Psoas muscle (tissue), 8 donors: ENCODE data around the gene SETD1A. TPM values are rescaled to one million over a fixed set of nuclear protein-coding genes. Genes with fewer than 3 reads are reported as not detected.

Experiments
- ATAC-seq, 4 donors: fragments of 200-7000 bp; cut with Tn5 transposase; one replicate each; pipeline ENCODE4 v1.9.1; 2020; ENCODE audit warnings: moderate library complexity in 3 of 4, mild to moderate bottlenecking in 2 of 4
- DNase-seq, 2 donors: peaks; one replicate each; pipeline ENCODE4 v3.0.0-alpha.2; 2020
- H3K27ac ChIP-seq: fragments of 200-600 bp; one replicate; pipeline ENCODE4 v1.8.0; 2022
- H3K27me3 ChIP-seq, 3 donors: fragments of 200-600 bp in 1 of 3; one replicate each; pipeline versions ENCODE4 v1.6.1 to v1.8.0; 2013 to 2022; ENCODE audit warnings: low read length in 2 of 3, mild to moderate bottlenecking in 2 of 3, moderate library complexity in 1 of 3; ENCODE audit not compliant: insufficient read depth in 3 of 3
- H3K36me3 ChIP-seq, 2 donors: fragments of 200-600 bp in 1 of 2; one replicate each; pipeline versions ENCODE4 v1.6.1 to v1.8.0; 2013 to 2022; ENCODE audit warnings: low read depth in 1 of 2, mild to moderate bottlenecking in 1 of 2, moderate library complexity in 1 of 2; ENCODE audit not compliant: insufficient read depth in 1 of 2
- H3K4me1 ChIP-seq: fragments of 200-600 bp; one replicate; pipeline ENCODE4 v1.8.0; 2022
- H3K4me3 ChIP-seq: fragments of 200-600 bp; one replicate; pipeline ENCODE4 v1.8.0; 2022; ENCODE audit warnings: mild to moderate bottlenecking
- H3K9me3 ChIP-seq: fragments of 200-600 bp; one replicate; pipeline ENCODE4 v1.8.0; 2022
- WGBS, 3 donors: extraction: QIAGEN DNeasy Blood & Tissue Kit; methylation state at CpG; one replicate each; pipeline versions ENCODE4 v1.1.6 to v1.1.7; 2013; 5-methylcytosine and 5-hydroxymethylcytosine counted together
- intact Hi-C, 2 donors: fragments of 100-400 bp; cut with DNase I; formaldehyde crosslinking; loops; one replicate each; pipeline versions ENCODE4 v1.11.0 to v1.14.2; 2022
- polyA plus RNA-seq, 3 donors: library from polyadenylated mRNA; stranded (reverse); fragments of 200-250 nt; gene quantifications; one replicate each; pipeline ENCODE4 v1.2.3, GENCODE V29; 2013
- total RNA-seq, 4 donors: library from RNA; stranded (reverse); fragmentation: NEBNext Ultra II Directional in 2 of 4; extraction: Animal tissue kit (Norgen Biotek cat#: 25700) in 2 of 4; gene quantifications; one replicate each; pipeline versions ENCODE4 v1.2.1 to v1.2.4, GENCODE V29; 2021 to 2023
- TF ChIP-seq, protein P1 (sequence below): fragments of 200-600 bp; IDR thresholded peaks from one replicate; pipeline ENCODE4 v1.8.0; 2022; ENCODE audit warnings: antibody characterized with exemption
- donor health status: healthy with polysubstance abuse.
- donor health status: DM: no; HTN: no; CAD: no; lungs with moderate emphysema.
- donor health status: Bipolar disorder and iron deficiency.
- donor health status: healthy.
- donor health status: DM: yes; HTN: yes; CAD: no.
- donor health status: DM: no; HTN: no; CAD: no.
- donor health status: DM: no; HTN: no; CAD: no.
- donor health status: DM: yes; HTN: yes; CAD: no.

Gene SETD1A
- total and polyA plus RNA-seq, 7 donors, result 7.9 to 19.0 (median 14.9) TPM

DNA sequence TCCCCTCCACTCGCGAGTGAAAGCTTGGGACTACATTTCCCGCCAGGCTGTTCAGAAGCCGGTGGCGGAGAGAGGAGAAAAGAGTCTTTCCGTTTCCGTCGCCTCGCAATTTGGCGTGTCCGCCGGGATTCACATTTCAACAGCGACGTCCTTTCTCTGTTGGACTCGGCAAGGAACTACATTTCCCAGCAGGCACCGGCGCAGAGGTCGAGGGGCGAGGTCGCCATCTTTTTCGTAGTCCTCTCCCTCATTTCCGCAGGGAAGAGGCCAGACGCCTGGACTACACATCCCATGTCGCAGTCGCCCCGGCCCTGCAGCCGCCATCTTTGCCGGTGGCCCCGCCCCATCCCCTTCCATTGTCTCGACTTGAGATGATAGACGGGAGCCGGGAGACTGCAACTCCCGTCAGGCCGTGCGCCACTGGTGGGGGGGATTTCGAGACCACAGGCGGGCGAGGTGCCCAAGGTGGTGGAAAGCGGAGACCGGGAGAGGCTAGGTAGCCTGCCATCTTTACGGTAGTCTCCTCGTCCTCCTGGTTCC, 35.1 kb upstream of the SETD1A start:
- peak; percentile 83 to 88 (median 84) for ATAC-seq
- intact Hi-C loops, result no loop called here
- WGBS, 3 donors, result 0% methylated on average over 42 of the region's 42 CpGs

DNA sequence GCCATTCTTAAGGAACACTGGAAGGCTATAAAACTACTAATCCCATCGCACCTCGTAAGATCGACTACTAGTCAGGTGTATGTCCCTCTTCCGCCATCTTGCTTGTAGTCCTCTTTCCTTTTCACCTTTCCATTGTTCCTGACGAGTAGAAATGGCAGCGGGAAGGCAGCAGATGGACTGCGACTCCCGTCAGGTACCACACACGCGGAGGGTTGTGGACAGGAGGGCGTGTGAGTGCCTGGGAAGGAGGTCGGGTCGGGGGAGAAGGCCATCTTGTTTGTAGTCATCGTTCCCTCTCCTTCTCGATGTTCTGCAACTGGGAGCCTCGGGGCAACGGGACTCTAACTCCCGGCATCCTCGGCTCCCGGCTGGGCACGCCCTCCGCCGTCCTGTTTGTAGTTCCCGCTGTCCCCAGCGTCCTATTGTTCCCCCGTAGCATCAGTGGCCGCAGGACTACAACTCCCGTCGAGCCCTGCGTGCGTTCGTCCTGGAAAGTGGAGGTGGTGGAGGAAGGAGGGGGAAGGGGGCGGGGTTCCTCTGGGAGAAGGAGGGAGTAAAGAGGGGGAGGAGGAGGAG, 34.5 kb upstream of the SETD1A start:
- intact Hi-C loops, result no loop called here
- H3K9me3 ChIP-seq, result no peaks in the 10 kb centered on the region
- 0 to 1% (median 0%) methylated on average over 32 to 33 of the region's 33 CpGs for WGBS, 3 donors
- H3K27ac ChIP-seq, result peak overlapping the region; percentile 86
- H3K4me3 ChIP-seq, result peak overlapping the region; percentile 81
- DNase-seq, result peak; percentile 100
- H3K4me1 ChIP-seq, result peaks cover 7% of the 10 kb centered on the region
- H3K27me3 ChIP-seq, result no peaks in the 10 kb centered on the region
- ATAC-seq, result peak; percentile 80 to 82 (median 81)
- no peaks in the 10 kb centered on the region for H3K36me3 ChIP-seq
- TF ChIP-seq, protein P1, sequence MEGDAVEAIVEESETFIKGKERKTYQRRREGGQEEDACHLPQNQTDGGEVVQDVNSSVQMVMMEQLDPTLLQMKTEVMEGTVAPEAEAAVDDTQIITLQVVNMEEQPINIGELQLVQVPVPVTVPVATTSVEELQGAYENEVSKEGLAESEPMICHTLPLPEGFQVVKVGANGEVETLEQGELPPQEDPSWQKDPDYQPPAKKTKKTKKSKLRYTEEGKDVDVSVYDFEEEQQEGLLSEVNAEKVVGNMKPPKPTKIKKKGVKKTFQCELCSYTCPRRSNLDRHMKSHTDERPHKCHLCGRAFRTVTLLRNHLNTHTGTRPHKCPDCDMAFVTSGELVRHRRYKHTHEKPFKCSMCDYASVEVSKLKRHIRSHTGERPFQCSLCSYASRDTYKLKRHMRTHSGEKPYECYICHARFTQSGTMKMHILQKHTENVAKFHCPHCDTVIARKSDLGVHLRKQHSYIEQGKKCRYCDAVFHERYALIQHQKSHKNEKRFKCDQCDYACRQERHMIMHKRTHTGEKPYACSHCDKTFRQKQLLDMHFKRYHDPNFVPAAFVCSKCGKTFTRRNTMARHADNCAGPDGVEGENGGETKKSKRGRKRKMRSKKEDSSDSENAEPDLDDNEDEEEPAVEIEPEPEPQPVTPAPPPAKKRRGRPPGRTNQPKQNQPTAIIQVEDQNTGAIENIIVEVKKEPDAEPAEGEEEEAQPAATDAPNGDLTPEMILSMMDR, result no peak

More for the DNA sequence above, 35.1 kb upstream of the SETD1A start:
- peak; percentile 100 for DNase-seq
- TF ChIP-seq, protein P1, result no peak
- Histone ChIP-seq H3K36me3 (no peaks in the 10 kb centered on the region), H3K4me1 (peaks cover 7% of the 10 kb centered on the region), H3K27ac (peak overlapping the region; percentile 86), H3K9me3 (no peaks in the 10 kb centered on the region), H3K27me3 (no peaks in the 10 kb centered on the region), H3K4me3 (peak overlapping the region; percentile 81)

DNA sequence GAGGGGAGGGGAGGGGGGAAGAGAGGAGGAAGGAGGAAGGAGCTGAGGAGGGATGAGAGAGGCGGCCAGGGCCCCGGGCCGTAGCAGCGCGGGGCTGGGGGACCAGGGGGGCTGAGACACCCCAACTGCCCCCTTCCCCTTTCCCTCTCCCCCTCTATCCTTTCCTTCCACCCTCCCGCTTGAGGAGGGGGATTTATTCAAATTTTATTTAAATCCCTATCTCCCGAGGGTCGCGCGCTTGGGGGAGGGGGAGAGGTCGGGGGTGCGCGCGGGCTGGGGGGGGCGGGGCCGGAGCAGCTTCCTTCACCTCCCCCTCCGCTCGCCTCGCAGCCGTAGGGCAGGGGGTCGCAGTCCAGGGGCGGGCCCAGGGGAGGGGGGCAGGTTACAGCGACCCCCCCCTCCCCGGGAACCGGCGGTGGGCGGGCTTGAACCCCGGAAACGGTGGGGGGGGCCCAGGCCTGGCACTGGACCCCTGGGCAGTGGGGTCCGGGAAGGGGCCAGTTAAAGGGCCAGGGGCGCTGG, 33.9 kb upstream of the SETD1A start, which contains the start of gene FBXL19:
Gene FBXL19 (plus strand): TSS at position 19 of the 522 bp plus-strand sequence. CDS start 2,183 bp downstream, outside the sequence.
- peak within 1 kb of the TSS; percentile 86 for H3K27ac ChIP-seq
- no peaks in the 10 kb centered on the region for H3K36me3 ChIP-seq
- ATAC-seq (no peak), DNase-seq (peak; percentile 53 to 77)
- WGBS, 3 donors, result 0 to 1% (median 1%) methylated on average over 2 to 31 of the region's 31 CpGs
- intact Hi-C loops, result no loop called here
- TF ChIP-seq, protein P1, result no peak
- H3K4me3 ChIP-seq, result peak within 1 kb of the TSS; percentile 81
- H3K9me3 ChIP-seq, result no peaks in the 10 kb centered on the region
- no peaks in the 10 kb centered on the region for H3K27me3 ChIP-seq
- H3K4me1 ChIP-seq, result peaks cover 7% of the 10 kb centered on the region

DNA sequence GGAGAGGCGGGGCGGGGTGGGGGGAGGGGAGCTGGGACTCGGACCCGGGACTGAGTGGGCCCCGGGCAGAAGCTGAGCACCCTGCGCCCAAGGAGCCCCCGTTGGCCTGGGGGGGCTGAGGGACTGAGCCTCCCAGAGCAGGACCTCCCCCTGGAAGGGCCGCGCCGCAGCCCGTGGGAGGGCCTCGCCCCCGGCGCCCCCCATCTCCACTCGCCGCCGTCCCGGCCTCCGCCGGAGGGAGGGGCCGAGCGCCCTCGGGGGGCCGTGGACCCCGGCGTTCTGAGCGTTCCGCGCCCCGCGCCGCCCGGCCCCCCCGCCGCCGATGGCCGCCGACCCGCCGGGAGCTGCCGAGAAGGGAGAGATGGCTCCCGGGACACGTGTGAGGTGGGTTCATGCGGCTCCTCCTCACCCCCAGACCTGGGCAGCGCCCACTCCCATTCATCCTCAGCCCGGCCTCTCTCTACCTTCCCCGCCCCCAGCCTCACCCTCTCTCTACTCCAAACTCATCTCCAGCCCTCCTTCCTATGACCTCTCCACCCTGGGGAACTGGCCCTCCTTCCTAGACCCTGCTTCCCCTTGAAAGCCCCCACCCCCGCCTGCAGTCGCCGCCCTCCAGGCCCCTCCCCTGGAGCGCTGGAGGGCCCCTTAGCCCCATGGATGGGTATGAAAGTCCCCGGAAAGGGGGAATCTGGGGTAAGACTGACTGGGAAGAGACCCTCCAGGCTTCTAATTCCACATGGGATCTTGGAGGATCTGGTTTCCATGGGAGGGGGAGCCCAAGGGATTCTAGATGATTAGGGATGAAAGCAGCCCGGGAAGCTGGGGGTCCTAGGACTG, 33.3 kb upstream of the SETD1A start:
- no peak for ATAC-seq
- Histone ChIP-seq H3K27ac (peak overlapping the region; percentile 58), H3K27me3 (no peaks in the 10 kb centered on the region), H3K9me3 (no peaks in the 10 kb centered on the region), H3K36me3 (no peaks in the 10 kb centered on the region), H3K4me1 (peaks cover 7% of the 10 kb centered on the region), H3K4me3 (peak overlapping the region; percentile 81)
- intact Hi-C loops, result no loop called here
- peak in 1 of 2 donors; percentile 67 for DNase-seq
- 5 to 21% (median 11%) methylated on average over 11 to 53 of the region's 53 CpGs for WGBS, 3 donors
- TF ChIP-seq, protein P1, result no peak
